Measurements from ENCODE around the gene CLCF1.
A peak's percentile ranks its signal among the peaks of the same experiment; 100 is the strongest.
"Not testable (repeated sequence)": the region's sequence is repeated elsewhere in the genome, so short reads cannot be mapped to it uniquely, and the experiment has no call there.

CLCF1 gene

DNA sequence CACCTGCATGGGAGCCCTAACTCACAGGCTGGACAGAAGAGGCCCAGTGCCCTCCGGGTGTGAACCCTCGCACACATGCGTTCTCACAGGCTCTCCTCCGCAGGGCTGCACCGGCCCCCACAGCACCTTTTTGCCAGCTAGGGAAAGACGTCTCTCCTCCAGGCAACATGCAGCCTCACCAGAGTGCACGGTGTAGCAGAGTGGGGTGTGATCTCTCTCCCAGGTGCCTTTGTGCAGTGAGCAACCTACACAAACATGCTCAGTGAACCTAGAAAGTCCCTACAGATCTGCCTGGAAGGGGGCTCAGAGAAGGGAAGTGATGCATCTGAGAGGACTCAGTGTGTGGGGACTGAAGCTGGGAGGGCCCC is 38.4 kb upstream of the CLCF1 start:
- H3K4me3 Mint-ChIP-seq = peak overlapping the region; percentile 29
- H3K4me1 Mint-ChIP-seq = peaks cover 91% of the 10 kb centered on the region
- H3K36me3 Mint-ChIP-seq = peaks cover 4% of the 10 kb centered on the region
- no peaks in the 10 kb centered on the region for H3K9me3 Mint-ChIP-seq
- H3K27ac Mint-ChIP-seq = peak overlapping the region; percentile 75
- peak; percentile 32 for ATAC-seq
- no peaks in the 10 kb centered on the region for H3K27me3 Mint-ChIP-seq

DNA sequence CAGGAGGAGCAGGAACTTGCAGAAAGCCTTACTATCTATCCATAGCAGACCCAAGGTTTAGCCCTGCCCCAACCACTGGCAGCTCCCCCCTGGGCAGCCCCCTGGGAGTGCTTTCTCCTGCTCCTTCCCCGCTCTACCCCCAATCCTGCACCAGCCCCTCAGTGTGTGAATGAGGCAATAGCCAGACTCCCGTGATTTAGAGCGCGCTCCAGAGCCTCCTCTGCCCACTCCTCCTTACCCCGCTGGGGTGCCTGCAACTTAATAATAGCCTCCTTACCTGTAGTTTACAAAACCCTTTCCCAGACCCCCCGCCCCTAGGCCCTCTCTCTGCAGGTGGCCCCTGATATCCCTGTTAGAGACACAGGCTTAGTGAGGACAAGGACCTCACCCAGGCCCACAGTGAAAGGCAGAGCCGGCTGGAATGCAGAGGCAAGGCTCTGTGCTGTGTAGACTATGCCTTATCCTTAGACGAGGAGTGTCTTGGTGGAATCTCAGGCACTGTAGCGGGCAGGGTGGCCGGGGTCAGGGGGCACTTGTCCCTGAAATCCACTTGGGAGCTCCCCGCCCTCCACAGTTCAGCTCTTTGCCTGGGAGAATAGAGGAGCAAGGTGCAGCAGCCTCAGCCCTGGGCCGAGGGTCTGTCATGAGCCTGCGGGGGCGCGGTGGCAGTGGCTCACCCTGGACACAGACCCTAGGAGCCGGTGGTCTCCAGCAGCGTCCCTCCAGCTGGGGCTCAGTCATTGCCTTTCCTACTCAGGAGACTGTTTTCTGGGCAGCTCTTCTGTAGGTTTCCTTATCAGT is 37.8 kb upstream of the CLCF1 start:
- no peaks in the 10 kb centered on the region for H3K27me3 Mint-ChIP-seq
- peaks cover 91% of the 10 kb centered on the region for H3K4me1 Mint-ChIP-seq
- ATAC-seq = no peak
- H3K27ac Mint-ChIP-seq = peak overlapping the region; percentile 75
- peaks cover 9% of the 10 kb centered on the region for H3K36me3 Mint-ChIP-seq
- H3K9me3 Mint-ChIP-seq = no peaks in the 10 kb centered on the region
- H3K4me3 Mint-ChIP-seq = peak overlapping the region; percentile 89

DNA sequence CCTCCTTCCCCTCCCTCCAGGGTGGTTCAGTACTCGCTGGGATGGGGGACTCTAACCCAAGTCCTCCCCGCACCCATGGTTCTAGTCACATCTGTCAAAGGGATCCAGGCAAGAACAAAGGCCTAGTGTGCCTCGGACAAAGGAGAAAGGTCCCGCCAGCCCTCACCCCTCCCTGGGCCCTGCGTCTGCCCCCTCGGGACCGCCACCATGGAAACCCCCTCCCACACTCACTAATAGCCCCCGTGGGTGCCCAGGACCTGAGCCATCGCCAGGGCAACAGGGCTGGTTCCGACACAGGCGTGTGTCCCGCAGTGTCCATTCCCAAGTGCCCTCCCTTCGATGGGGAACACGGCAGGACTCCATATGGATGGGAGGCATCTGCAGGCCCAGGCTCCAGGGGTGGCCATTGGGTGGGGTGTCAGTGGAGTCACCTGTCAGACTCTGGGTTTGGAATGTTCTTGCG is 37.0 kb upstream of the CLCF1 start:
- Mint-ChIP-seq H3K36me3 (peaks cover 11% of the 10 kb centered on the region), H3K27ac (peak overlapping the region; percentile 75), H3K27me3 (no peaks in the 10 kb centered on the region), H3K4me3 (peak overlapping the region; percentile 89), H3K4me1 (peaks cover 95% of the 10 kb centered on the region), H3K9me3 (no peaks in the 10 kb centered on the region)
- ATAC-seq = no peak

DNA sequence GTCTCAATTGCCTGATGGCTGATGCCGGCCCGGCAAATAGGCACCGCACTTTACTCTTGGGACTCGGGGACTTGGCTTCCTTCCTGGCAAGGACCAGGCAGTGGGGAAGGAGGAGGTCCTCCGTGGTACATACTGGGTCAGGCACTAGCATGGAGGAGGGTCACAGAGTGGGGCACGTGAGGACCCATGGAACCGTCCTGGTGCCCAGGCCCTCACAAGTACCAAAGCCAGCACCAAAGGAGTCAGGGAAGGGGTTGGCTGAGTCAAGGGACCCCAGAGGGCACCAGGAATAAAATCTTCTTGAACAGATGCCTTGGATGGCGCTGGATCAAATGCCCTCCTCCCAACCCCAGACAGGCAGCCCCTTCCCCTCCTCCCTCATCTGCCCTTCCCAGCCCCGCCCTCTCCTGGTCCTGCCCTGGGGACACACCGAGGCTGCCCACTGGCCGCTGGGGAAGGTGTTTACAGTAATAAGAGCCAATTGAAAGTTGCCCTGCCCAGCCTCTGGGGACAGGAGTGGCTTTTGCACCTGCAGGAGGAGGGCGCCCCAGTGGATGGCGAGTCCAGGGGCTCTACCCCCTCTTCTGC is 36.5 kb upstream of the CLCF1 start:
- Mint-ChIP-seq H3K36me3 (peaks cover 11% of the 10 kb centered on the region), H3K4me1 (peaks cover 95% of the 10 kb centered on the region), H3K4me3 (peak overlapping the region; percentile 89), H3K27me3 (no peaks in the 10 kb centered on the region), H3K27ac (peak overlapping the region; percentile 75), H3K9me3 (no peaks in the 10 kb centered on the region)
- peak; percentile 74 for ATAC-seq

DNA sequence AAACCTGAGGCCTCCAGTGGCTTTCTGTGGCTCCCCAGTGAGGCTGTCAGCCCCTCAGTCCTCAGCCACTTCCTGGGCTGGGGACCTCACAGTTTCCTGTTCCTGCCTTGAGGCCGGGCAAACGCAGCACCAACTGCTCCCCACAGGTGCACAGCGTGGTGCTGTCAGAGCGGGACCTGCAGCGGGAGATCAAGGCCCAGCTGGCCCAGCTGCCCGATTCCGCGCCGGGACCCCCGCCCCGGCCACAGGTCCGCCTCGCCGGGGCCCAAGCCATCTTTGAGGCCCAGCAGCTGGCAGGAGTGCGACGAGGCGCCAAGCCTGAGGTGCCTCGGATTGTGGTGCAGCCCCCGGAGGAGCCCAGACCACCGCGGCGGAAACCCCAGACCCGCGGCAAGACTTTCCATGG is 35.9 kb upstream of the CLCF1 start:
- ATAC-seq = peak; percentile 77
- no peaks in the 10 kb centered on the region for H3K27me3 Mint-ChIP-seq
- peak overlapping the region; percentile 75 for H3K27ac Mint-ChIP-seq
- H3K36me3 Mint-ChIP-seq = peaks cover 11% of the 10 kb centered on the region
- peaks cover 99% of the 10 kb centered on the region for H3K4me1 Mint-ChIP-seq
- no peaks in the 10 kb centered on the region for H3K9me3 Mint-ChIP-seq
- peak overlapping the region; percentile 89 for H3K4me3 Mint-ChIP-seq

DNA sequence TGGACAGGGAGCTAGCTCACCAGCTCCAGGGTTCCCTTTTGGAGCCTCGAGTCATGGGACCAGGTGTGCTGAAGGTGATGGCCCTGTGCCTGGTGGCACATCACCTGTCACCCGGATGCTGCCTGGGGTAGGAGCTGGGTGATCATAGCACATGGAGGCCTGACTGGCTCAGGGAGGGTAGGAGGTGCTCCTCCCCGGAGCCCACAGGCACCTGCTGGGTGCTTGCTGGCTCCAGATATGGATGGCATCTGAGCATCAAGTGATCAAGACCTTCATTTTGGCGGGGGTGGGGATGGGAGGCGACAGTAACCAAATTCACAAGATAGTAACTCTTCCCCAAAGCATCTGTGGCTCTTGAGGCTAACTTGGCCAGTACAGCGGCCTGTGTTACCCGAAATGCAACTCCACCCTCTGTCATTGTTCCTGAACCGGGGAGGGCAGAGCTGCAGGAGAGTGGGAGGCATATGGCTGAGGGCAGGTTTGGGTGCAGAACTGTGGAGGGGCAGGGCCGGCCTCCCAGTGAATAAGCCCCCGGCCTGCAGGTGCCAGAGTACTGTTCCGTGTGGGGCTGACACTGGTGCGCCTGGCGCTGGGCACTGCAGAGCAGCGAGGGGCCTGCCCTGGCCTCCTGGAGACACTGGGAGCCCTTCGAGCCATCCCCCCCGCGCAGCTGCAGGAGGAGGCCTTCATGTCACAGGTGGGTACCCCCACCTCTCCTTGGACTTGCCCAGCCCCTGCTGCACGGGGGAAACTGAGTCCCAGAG is 35.2 kb upstream of the CLCF1 start:
- peak overlapping the region; percentile 89 for H3K4me3 Mint-ChIP-seq
- peaks cover 94% of the 10 kb centered on the region for H3K4me1 Mint-ChIP-seq
- peak overlapping the region; percentile 75 for H3K27ac Mint-ChIP-seq
- H3K9me3 Mint-ChIP-seq = no peaks in the 10 kb centered on the region
- no peaks in the 10 kb centered on the region for H3K27me3 Mint-ChIP-seq
- H3K36me3 Mint-ChIP-seq = peaks cover 11% of the 10 kb centered on the region
- ATAC-seq = no peak

DNA sequence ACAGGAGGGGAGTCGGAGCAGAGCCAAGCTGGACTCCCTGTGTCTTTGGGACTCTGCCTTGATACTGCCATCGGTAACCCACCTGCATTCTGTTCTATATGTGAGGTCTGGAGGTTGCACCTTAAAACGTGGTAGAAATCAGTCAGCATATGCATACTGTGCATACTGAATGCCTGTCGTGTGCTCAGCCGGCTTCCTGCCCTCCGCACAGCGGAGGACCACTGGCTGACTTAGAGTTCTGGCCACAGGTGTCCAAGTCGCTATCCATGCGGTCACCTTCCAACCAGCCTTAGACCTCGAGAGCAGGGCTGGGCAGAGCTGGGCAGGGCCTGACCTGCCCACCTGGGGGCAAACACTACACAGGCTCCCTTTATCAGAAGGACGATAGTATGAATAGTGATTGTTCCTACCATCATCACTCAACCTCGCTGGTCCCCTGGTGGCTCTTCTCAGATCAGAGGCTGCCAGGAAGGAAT is 34.3 kb upstream of the CLCF1 start:
- H3K36me3 Mint-ChIP-seq = peaks cover 11% of the 10 kb centered on the region
- H3K27ac Mint-ChIP-seq = peak overlapping the region; percentile 75
- H3K9me3 Mint-ChIP-seq = no peaks in the 10 kb centered on the region
- no peaks in the 10 kb centered on the region for H3K27me3 Mint-ChIP-seq
- no peak for ATAC-seq
- H3K4me3 Mint-ChIP-seq = peak overlapping the region; percentile 73
- H3K4me1 Mint-ChIP-seq = peaks cover 92% of the 10 kb centered on the region

DNA sequence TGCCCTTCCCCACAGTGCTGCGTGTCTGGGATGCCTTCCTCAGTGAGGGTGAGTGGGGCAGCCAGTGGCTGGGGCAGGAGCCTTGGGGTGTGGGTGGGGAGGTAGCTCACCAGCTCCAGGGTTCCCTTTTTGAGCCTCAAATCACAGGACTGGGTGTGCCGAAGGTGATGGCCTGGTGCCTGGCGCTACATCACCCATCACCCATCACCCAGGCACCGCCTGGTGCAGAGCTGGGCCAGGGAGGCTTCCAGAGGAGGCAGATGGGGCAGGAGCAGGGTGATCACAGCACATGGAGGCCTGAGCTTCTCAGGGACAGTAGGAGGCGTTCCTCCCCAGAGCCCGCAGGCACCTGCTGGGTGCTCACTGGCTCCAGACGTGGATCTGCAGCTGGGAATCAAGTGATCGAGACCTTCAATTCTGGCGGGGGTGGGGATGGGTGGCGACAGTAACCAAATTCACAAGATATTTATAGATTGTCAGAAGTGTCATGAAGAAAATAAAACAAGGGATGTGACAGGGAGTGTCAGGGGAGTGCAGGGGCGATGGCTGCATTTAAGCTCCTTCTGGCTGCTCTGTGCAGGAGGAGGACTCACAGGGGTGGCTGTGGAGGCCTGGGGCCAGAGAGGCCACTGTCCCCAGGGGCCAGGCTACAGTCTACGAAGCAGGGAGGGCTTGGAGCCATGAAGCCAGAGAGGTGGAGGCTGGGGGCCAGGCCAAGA is 33.7 kb upstream of the CLCF1 start:
- Mint-ChIP-seq H3K4me1 (peaks cover 86% of the 10 kb centered on the region), H3K4me3 (peak overlapping the region; percentile 73), H3K36me3 (peaks cover 11% of the 10 kb centered on the region), H3K9me3 (no peaks in the 10 kb centered on the region), H3K27ac (peak overlapping the region; percentile 75), H3K27me3 (no peaks in the 10 kb centered on the region)
- no peak for ATAC-seq

DNA sequence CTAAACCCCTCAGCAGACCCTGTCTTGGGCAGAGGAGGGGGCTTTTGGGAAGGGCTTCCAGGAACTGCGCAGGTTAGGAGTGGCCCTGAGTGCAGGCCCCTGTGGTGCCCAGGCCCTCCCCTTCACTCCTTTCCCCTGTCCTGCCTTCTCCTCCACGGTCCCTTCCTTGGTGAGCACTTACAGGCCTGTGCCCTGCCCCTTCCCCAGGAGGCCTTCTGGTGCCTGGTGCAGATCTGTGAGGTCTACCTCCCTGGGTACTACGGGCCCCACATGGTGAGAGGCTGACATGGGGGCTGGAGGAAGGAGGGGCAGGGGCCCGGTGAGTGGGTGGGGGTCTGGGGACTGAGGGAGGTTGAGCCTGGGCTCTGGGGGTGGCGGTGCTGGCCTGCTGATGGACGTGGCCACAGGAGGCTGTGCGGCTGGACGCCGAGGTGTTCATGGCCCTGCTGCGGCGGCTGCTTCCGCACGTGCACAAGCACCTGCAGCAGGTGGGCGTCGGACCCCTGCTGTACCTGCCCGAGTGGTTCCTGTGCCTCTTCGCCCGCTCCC is 33.1 kb upstream of the CLCF1 start:
- H3K36me3 Mint-ChIP-seq = peaks cover 11% of the 10 kb centered on the region
- H3K9me3 Mint-ChIP-seq = no peaks in the 10 kb centered on the region
- peaks cover 80% of the 10 kb centered on the region for H3K4me1 Mint-ChIP-seq
- peak overlapping the region; percentile 73 for H3K4me3 Mint-ChIP-seq
- H3K27me3 Mint-ChIP-seq = no peaks in the 10 kb centered on the region
- no peak for ATAC-seq
- peak overlapping the region; percentile 75 for H3K27ac Mint-ChIP-seq

DNA sequence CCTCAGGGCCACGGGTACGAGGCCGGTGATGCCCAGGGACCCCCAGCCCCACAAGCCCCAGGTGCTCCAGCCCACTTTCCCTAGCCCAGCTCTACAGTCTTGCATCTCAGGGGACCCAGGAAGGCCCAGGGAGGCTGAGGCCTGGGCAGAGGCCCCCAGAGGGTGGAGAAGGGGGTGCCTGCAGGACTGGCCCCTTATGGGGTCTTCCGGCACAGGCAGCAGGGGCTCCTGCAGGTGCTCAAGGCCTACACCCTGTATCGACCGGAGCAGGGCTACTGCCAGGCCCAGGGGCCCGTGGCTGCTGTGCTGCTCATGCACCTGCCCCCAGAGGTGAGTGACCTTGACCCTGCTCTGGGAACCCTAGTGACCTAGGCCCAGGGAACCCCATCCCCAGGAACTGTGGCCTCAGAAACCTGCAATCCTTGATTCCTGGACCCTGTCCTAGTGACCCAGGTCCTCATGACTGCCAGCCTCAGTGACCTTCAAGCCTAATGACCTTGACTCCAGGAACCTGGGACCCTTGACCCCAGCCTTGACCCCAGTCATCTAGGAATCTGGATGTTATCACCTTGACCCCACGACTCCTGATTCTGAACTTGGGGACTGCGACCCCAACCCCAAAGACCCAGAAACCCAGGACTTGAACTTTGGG is 32.4 kb upstream of the CLCF1 start:
- H3K4me3 Mint-ChIP-seq = peak overlapping the region; percentile 86
- peaks cover 75% of the 10 kb centered on the region for H3K4me1 Mint-ChIP-seq
- H3K27ac Mint-ChIP-seq = peak overlapping the region; percentile 75
- no peak for ATAC-seq
- no peaks in the 10 kb centered on the region for H3K9me3 Mint-ChIP-seq
- peaks cover 12% of the 10 kb centered on the region for H3K36me3 Mint-ChIP-seq
- H3K27me3 Mint-ChIP-seq = no peaks in the 10 kb centered on the region

DNA sequence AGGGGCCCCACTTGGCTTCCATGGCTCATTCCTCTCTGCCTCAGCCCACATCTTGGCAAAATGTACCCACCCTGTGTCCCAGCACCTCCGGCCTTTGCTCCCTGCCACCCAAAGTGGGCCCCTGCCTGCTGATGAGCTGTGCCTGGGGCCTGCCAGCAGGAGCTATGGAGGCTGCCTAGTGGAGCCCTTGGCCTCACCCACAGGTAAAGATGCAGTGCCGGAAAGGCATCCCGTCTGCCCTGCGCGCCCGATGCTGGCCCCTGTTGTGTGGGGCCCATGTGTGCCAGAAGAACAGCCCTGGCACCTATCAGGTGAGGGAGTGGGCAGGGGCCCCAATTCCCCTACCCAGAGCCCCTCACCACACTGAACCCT is 31.8 kb upstream of the CLCF1 start:
- Mint-ChIP-seq H3K9me3 (no peaks in the 10 kb centered on the region), H3K27me3 (no peaks in the 10 kb centered on the region), H3K36me3 (peaks cover 18% of the 10 kb centered on the region), H3K27ac (peak overlapping the region; percentile 75), H3K4me1 (peaks cover 75% of the 10 kb centered on the region), H3K4me3 (peak overlapping the region; percentile 86)
- ATAC-seq = no peak

DNA sequence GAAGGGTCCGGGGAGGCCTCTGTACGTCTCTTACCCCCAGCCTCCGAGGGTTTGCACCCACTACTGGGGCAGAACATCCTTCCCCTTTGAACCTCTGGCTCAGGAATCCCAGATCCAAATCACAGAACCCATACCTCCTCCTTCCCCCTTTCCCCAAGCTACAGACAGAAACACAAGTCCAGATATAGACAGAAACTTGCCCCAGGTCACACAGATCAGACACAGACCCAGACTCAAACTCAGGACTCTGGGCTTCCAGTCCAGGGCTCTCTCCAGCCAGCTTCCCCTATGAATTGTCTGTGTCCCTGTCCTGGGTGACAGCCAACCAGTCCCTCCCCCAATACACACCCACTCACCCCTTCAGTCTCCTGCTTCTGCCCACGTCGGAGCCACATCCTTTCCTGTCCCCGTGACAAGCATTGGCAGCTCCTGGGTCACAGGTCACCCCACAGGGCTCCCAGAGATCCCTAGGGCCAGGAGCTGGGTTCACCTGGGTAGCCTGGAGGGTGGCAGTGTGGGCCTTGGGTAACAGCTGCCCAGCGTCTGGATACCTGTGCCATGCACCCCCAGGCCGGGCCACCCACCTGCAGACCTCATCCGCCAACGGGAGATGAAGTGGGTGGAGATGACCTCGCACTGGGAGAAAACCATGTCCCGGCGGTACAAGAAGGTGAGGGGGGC is 31.3 kb upstream of the CLCF1 start:
- H3K4me3 Mint-ChIP-seq = peak overlapping the region; percentile 86
- H3K36me3 Mint-ChIP-seq = peaks cover 18% of the 10 kb centered on the region
- H3K9me3 Mint-ChIP-seq = no peaks in the 10 kb centered on the region
- H3K4me1 Mint-ChIP-seq = peaks cover 73% of the 10 kb centered on the region
- no peak for ATAC-seq
- H3K27me3 Mint-ChIP-seq = no peaks in the 10 kb centered on the region
- peak overlapping the region; percentile 75 for H3K27ac Mint-ChIP-seq

DNA sequence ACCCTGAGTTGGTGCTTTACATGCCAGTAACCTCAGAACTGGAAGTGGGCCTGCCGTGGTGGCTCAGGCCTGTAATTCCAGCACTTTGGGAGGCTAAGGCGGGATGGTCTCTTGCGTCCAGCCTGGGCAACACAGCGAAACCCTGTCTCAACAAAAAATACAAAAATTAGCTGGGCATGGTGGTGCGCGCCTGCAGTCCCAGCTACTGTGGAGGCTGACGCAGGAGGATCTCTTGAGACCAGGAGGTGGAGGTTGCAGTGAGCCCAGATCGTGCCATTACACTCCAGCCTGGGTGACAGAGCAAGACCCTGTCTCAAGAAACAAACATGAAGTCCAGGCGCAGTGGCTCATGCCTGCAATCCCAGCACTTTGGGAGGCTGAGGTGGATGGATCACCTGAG is 29.7 kb upstream of the CLCF1 start:
- peak overlapping the region; percentile 75 for H3K27ac Mint-ChIP-seq
- H3K36me3 Mint-ChIP-seq = peaks cover 24% of the 10 kb centered on the region
- peak overlapping the region; percentile 86 for H3K4me3 Mint-ChIP-seq
- not testable (repeated sequence) for ATAC-seq, H3K9me3 Mint-ChIP-seq, H3K27me3 Mint-ChIP-seq
- H3K4me1 Mint-ChIP-seq = peaks cover 62% of the 10 kb centered on the region

Data from stimulated activated memory B cell treated with anti-CD40 and anti-IgM and Interleukin-4, amounts not matched to agents 10 μg/mL and 1 μg/mL and 100 μg/mL, for 72 hours (primary cell).